Measurements from ENCODE around the gene TMEM9B.
"Not testable (repeated sequence)": the region's sequence is repeated elsewhere in the genome, so short reads cannot be mapped to it uniquely, and the experiment has no call there.

TMEM9B gene

DNA sequence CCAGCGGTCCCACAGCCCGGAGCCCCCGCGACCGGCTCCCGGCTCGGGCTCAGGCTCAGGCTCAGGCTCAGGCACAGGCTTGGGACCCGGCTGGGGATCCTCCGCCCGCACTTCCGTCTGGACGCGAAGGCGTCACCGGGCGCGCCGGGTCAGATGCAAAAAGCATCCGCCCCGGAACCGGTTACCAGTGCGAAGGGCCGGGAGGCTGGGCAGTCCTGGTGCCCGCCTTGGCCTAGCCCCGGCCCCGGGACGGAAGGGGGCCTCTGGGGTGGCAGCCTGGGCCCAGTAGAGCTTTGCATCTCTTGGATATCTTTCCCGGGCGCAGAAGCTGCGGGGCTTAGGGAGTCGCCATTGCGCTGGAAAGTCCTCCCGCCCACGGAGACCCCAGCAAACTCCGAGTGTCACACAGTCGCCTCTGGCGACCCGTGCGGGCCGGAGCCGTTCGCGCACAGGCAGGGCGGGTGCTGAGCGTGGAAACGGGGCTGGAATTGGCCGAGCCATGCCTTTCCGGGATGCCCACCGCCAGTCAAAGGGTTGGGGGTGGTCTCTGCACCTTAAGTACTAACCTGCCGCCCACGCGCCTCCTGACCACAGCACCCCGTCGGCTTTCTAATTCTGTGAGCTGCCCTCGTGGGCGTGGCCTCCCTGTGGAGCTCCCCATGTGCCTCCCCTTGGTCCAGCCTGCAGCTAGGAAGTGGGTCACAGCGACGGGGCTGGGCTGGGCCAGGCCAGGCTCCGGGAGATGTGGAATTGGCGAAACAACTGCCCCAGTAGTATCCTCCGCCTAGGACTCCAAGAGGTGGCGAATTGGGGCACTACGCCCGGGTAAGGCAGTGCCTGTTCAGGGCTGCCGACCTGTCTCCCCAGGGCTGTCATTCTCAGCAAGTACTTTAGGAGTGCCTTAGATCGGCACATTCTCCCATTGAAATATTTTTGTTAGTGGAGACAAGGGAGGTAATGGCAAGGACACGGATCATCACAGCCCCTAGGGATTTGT is at the start of gene TMEM9B:
TSS of gene TMEM9B (minus strand) at position 119 of the 997 bp plus-strand sequence. CDS start 129 bp downstream, outside the sequence.
- DNase-seq: peak; percentile 87

DNA sequence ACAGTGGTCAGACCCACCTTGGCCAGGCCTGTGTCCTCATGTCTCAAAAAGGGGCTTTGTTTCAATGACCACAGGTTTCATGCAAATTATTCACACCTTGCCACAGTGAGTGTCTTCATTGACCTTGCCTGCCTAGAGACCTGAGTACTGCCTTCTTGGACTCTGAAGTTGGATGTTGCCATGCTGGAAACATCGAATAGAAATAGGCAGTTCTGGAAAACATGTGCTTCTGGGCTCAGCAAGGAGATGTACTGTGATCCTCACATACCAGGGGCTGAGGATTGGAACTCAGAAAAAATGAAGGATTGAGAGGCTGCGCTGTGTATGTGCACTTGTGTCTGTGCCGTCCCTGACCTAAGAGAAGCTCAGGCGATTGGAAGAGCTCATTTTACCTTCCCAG is 49.1 kb upstream of the TMEM9B start:
- no peak for DNase-seq

DNA sequence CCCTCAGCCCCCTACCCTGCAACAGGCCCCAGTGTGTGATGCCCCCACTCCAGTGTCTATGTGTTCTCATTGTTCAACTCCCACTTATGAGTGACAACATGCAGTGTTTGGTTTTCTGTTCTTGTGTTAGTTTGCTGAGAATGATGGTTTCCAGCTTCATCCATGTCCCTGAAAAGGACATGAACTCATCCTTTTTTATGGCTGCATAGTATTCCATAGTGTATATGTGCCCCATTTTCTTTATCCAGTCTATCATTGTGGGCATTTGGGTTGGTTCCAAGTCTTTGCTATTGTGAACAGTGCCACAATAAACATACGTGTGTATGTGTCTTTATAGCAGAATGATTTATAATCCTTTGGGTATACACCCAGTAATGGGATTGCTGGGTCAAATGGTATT is 45.3 kb upstream of the TMEM9B start:
- not testable (repeated sequence) for DNase-seq

DNA sequence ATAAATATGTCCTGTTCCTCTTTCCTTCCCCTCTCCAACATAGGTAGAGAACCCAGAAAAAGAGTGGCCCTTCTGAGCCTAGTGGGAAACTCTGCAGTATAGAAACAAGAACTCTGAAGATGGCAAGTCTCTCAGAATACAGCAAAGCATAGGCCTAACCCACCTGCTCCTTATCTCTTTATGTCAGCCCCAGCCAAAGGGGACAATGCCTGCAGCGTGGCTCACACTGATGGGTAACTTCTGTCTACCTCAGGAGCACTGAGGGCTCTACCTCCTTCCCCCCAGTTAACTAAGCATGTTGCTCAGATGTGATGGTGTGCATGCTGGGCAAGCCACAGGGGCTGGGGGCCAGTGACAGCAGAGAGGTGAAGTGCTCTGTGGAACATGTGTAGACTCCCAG is 44.4 kb upstream of the TMEM9B start:
- no peak for DNase-seq

DNA sequence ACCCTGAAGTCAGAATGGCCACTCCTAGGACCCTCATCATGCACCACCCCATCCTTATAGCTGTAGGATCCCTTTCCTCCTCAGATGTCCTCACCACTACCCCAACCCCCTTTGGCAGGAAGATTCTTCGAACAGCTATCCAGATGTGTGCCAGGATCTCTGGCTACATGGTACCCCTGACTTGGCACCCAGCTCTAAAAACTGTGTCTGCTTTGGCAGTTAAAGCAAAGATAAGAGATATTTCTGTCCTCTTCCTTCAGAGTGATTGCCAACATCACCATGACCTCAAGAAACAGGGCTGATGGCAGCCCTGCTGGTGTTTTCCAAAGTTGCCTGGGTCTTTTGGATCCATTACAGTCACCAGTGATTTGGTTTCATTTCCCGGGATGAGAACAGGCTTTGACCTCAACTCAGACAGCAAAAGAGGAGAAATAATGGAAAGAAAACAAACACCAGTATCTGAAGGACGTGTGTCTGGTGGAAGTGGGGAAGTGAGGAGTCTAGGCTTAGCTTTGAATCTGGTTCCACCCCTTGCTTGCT is 43.8 kb upstream of the TMEM9B start:
- DNase-seq: no peak

DNA sequence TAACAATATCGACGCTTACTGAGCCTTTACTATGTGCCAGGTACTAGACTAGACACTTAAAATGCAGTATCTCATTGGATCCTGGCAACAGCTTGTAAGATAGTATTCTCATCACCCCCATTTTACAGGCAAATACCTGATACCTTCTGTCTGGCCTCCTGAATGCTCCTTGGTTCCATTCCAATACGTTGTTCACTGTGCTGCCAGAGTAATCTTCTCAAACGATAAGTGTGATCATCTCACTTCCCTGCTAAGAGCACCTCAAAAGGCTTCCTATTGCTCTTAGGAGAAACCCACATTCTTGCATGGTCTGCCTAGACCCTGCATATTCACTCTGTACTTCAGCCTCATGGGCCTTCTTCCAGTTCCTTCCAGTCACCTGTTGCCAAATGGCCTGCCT is 40.8 kb upstream of the TMEM9B start:
- no peak for DNase-seq

DNA sequence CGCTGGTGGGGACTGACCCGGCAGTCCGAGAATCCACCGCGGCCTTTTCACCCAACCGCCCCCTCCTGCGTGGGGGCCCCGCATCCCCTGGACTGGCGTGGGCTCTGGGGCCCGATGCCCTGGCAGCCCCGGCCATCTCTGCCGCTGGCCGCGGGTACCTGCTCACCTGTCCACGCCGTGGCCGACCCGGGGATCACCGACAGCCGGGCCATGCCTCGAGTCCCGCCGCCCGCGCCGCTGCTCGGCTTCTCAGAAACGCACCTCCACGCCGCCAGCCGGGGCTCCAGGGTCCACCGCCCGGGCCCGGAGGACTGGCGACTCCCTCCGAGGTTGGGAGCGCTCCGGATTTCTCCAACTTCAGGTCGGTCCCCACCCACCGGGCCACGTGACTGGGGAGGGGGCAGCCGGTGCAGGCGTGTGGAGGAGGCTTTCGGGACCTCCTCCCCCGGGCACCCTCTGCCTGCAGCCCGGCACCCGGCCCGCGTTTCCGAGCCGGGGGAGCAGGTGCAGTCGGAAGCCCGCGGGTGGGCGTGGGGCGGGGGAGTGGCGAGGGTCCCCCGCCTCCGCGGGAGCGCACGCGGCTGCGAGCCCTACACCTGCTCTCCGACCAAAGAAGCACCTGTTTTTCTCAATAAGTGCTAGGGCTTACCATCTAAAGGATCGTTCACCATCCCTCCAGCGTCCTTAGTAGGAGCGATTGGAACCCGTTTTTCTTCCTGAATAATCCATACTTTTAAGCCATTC is 40.1 kb upstream of the TMEM9B start:
- no peak for DNase-seq

DNA sequence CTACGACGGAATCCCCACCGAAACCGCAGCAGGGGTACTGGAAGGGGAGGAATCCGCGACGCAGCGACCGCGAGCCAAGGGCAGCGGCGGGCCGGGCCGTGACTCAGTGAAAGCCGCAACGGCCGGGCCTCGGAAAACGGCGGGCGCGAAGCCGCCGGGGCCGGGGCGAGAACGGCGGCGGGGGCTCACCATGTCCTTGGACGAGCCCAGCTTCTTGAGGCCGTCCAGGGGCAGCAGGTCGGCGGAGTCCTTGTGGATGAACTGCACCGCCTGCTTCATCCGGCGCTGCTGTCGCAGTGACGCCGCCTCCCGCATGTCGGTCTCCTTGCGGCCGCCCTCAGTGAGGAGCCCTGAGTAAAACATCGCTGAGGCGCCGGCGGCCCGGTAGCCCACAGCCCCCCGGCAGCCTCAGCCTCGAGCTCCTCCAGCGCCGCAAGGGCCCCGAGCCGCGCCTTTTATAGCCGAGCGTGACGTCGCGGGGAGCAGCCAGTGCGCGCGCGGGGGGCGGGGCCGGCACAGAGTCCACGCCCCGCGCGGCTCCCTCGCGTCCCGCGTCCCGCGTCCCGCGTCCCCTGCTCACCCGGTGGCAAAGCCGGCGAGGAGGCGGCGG is 39.4 kb upstream of the TMEM9B start, which contains the start of gene NRIP3:
TSS of gene NRIP3 (minus strand) at position 429 of the 610 bp plus-strand sequence. CDS start at position 363, 66 bp downstream.
- peak; percentile 23 for DNase-seq

DNA sequence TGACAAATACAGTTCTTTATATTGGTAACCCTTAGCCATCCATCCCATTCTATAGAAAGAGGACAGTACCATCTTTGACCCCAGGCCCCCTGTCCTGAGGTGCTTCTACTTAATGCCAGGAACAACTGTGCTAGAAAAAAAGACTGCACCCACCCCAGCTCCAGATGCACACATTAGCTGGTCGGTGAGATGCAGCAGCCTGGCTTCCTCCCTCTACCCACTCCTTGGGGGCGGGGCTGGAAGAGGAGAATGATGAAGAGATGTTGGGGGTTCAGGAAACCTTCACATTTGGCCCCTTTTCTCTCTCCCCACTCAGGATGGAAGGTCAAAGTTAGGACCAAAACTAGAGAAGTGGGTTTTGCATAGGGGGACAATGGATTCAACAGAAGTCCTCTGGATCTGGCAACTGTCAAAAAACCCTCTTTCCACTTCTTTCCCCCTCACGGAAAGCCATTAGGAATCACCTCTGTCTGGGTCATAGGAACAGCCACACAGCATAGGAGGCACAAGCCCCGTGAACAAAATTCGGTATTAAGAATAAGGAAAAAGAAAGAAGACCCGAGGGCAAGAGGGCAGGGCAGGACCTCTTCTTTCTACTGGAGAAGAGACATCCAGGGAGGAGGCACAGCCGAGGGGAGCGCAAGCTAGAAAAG is 38.8 kb upstream of the TMEM9B start:
- DNase-seq: no peak

DNA sequence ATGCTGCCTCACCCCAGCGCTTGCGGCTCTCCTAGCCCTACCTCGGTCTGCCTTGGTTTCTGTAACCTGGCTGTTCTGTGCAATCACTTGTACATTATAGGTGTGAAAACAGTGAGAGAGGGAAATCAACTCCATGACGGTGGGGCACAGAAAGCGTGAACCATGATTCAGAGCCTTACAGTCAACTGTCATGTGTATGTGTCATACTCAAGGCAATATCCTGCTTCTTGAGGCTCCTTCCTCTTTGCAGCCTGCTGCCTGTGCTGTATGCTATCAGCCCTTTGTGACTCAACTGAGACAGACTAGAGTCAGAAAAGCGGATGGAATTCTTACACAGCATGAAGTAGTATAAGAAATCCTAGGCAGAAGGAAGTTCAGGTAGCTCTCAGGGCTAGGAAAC is 37.5 kb upstream of the TMEM9B start:
- DNase-seq: peak; percentile 91

DNA sequence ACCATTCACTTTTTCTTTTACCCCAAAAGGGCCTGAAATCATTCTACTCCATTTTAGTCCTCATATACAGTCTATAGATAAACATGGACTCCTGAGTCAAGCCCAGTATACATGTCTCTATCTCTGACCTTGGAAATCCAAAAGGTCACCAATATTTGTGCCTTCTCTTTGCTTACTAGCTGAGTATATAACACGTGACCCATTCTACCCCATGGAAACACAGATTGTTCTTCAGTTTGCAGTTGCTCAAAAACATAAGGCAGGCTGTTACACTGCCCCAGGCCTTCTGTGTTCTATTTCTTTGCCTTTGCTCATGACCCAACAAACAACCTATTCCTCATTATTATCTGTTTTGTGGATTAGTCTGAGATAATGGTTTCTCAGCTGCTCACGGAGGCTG is 33.8 kb upstream of the TMEM9B start:
- no peak for DNase-seq

DNA sequence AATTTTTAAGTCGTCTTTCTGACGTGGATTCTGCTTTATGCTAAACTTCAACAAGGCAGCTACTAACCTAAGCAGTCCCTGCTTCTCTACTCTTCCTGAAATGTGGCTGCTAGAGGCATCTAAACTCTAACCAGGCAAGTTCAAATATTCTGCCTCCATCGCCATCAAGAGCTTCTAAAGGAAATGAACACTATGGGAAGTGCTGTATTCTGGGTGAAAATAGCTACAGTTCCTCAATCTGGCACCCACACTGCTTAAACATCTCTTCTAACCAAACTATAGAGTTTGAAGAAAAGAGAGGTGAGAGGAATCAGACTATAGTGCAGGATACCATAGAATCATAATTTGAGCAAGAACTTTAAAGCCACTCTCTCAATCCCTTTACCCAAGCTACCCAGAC is 33.2 kb upstream of the TMEM9B start:
- DNase-seq: no peak

DNA sequence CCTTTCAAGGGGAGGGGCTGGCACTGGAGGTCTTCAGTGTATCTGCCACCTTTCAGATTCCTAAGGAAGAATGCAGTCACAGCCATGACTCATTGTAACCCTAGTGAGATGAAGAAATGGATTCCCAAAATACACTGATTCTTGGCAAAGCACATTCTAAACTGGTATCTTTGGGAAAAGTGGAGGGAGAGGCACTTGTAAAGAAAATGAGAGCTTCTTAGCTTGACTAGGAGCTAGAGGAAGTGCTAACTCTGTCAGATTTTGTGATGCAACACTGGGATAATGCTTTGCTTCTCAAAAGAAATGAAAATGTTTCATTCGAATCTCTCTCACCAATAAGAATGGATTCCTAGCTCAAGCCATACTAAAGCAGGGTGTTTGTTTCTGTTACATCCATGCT is 25.2 kb upstream of the TMEM9B start:
- peak; percentile 11 for DNase-seq

DNA sequence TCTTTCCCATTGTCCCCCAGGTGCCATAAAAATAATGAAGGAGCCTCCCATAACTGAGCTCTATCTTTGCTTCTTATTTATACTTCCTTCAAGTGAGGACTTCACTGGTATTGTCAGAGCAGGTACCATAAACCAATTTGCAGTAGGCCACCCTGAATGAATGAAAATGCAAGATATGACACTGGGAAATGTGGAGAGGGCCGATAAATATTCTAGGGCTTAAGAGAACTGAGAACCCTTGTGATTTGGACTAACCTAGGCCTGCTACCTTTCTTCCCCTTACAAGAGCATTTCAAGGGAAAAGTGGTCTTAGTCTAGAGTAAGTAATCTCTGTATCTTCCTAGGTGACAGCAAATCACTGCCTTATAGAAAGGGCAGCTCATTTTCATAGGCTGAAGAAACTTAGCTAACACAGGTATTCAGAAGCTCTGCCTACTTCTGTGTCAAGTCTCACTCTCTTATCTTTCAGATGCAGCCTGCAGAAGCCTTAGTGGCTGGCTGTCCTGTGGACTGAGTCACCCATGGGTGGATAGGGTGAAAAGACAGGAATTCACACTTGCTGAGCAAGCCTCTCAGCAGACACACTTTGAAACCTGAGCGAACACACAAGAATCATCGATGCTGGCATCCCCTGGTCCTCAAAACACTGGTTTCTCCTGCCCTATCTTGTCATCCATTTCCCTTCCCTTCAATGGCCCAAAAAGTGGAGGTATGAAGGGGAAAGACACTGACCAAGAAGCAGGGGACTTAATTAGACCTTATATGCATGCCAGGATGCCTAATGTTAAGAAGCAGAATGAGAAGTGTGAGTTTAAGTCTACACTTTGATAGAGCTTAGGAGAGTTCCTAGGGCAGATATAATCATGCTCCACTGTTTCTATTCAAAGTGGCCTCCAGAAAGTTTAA is 24.3 kb upstream of the TMEM9B start:
- peak; percentile 19 for DNase-seq

DNA sequence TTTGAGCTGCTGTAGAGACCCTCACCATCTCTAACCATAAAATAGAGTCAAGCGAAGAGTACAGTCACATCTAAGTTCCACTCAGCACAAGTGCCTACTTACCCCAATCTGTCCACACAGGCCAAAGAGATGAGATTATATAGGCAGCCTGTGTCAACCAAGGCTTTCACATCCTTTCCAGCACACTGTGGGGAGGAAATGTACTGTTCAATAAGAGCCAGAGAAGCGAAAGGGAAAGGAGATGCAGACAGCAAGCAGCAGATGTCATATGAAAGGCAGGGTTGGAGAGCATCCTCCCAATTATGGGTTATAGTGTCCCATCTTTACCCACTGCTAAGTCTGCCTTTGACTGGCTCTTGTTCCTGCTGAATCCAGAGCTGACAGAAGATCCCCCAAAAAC is 23.2 kb upstream of the TMEM9B start:
- no peak for DNase-seq

DNA sequence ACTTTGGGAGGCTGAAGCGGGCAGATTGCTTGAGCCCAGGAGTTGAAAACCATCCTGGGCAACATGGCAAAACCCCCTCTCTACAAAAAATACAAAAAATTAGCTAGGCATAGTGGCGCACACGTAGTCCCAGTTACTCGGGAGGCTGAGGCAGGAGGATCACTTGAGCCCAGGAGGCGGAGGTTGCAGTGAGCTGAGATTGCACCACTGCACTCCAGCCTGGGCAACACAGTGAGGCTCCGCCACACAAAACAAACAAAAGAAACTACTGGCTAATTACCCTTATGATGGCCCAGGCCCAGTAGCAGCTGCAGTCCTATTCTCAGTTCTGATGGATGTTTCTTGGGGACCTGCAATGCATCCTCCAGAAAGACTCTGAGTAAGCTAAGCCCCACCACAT is 22.5 kb upstream of the TMEM9B start:
- DNase-seq: not testable (repeated sequence)

DNA sequence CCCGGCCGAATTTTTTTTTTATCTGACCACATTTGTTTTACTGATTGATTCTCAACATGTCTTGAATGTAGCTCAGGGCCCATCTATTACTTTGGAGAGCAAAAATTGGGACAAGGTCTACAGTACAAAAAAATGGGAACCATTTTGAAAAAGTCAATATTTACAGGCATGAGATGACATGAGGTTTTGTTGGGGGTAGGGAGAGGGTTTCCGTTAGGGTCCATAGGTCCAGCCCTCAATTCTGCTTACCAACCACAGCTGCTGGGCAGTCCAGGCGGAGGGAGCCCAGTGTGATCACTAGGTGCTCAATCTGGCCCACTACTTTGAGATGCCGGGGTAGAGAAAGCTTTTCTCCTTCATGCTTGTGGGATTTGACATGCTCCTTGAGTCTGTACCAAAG is 21.2 kb upstream of the TMEM9B start:
- DNase-seq: no peak

DNA sequence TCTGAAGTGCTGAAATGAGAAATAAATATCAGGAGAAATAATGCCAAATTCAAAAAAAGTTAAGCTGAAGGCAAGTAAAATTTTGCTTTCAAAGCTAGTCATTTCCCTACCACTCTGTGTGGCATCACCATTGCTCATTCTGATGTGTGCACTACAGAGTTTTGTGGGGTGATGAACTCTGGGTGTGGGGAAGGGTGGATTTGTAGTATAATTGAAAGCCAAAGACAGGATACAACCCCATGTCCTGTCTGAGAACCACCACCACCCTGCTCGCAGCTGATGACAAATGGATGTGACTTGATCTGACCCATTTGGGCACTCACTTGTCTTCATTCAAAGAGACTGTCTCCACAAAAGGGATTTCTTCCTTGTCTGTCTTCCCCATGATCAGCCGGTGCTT is 19.3 kb upstream of the TMEM9B start:
- DNase-seq: no peak

DNA sequence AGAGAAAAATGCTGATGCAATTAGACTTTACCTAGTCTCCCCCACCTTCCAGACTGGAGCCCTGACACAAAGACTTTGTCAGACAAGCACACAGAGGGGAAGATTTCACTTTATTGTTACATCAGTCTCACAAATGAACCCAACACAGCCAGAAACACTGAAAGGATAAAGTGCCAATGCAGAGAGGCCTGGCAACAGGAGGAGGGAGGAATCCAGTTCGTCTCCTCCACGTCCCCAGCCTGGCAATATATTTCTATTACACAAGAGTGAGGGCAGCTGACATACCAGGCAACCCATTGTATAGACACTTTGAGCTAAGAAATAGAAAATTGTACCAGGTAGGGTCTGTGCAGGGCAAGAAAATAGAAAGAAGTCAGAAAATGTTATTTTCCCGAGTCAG is 16.2 kb upstream of the TMEM9B start:
- DNase-seq: no peak

DNA sequence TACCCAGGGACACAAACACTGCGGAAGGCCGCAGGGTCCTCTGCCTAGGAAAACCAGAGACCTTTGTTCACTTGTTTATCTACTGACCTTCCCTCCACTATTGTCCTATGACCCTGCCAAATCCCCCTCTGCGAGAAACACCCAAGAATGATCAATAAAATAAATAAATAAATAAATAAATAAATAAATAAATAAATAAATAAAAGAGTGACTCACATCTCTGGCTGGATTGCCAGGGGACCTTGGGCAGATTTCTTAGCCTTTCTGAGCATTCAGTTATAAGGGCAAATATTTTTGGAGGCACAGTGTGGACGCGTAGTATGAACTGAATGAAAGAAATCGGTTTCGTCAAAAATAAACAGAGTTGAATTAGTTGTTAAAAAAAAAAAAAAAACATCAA is 15.1 kb upstream of the TMEM9B start:
- not testable (repeated sequence) for DNase-seq

DNA sequence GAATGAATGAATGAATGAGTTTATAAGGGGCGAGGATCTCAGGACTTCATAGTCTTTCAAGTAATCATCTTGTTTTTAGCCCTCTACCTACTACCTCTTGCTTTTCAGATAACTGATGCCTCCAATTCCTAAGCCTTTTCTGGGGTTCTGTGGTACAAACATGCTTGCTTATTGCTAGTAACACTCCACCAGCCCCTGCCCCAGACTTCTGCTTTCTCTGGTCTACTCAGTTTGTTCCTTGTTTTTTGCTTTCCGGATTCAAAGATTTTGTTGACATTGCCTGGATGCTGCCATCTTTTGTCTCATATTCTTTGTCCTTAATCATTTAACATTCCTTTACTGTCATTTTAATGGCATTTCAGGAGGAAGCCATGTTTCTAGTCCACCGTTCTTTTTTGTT is 8.9 kb upstream of the TMEM9B start:
- DNase-seq: no peak
